GM12874 (cell line): ENCODE data around the gene DOCK1.

Experiments used
- CTCF ChIP-seq: IDR thresholded peaks from 2 replicates; pipeline ENCODE4 v1.5.1; 2011; ENCODE audit warnings: low read depth, mild to moderate bottlenecking, control low read depth, low read length, moderate library complexity; ENCODE audit not compliant: insufficient read depth

Gene DOCK1

GRCh38 chr10:127338399-127339110, 433.3 kb downstream of the DOCK1 start:
- TF ChIP-seq CTCF: no peak

GRCh38 chr10:127343821-127344220, 438.6 kb downstream of the DOCK1 start:
- no peak for TF ChIP-seq CTCF

GRCh38 chr10:127344346-127344745, 439.1 kb downstream of the DOCK1 start:
- no peak for TF ChIP-seq CTCF

GRCh38 chr10:127345231-127345965, 440.2 kb downstream of the DOCK1 start:
- TF ChIP-seq CTCF: no peak

GRCh38 chr10:127346604-127347003, 441.4 kb downstream of the DOCK1 start:
- no peak for TF ChIP-seq CTCF

GRCh38 chr10:127347202-127347959, 442.2 kb downstream of the DOCK1 start:
- TF ChIP-seq CTCF: no peak

GRCh38 chr10:127349737-127350136, 444.5 kb downstream of the DOCK1 start:
- no peak for TF ChIP-seq CTCF
